Glomerular visceral epithelial cell (primary cell): ENCODE measurements around the gene NCKIPSD.
A peak's percentile ranks its signal among the peaks of the same experiment; 100 is the strongest.

Experiments used
- DNase-seq: peaks from one replicate; pipeline ENCODE4 v3.0.0-alpha.2; 2016; ENCODE audit errors: extremely low spot score

Gene NCKIPSD

GRCh38 chr3:48678566-48679380, 6.9 kb downstream of the NCKIPSD start:
- DNase-seq: no peak

DNA sequence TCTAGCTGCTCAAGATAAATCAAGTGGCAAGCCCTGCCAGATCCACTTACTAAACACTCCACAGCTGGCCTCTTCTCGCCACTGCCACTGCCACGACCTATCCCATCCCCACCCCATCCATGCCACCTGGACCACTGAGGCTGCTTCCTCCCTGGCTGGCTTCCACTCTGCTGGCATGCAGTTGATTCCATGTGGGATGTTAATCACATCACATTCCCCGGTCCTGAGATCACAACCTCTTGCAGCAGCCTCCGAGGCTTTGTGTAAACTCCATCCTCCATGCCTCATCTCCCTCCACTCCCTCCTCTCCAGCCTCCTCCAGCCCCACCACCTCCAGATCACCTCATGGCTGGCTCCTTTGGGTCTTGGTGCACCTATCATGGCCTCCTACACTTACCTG, 7.7 kb downstream of the NCKIPSD start:
- DNase-seq: no peak

DNA sequence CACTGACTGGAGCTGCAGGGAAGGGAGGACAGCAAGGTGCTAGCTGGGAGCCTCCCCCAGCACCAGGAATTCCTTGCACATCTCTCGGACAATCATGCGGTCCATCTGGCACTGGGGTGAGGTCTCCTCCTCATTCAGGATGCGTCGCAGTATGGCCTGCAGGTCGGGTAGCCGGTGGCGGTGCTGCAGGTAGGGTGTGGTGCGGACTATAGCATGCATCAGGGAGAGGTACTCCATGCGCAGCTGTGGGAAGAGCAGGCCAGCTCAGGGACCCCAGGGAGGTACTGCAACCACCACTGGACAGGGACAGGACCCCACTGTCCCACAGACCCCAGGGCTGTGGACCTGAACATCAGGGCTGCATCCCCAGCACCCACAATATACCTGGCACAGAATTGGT, 11.2 kb downstream of the NCKIPSD start:
- DNase-seq: no peak

- DNase-seq: no peak
Measured at GRCh38 chr3:48672522-48672921, 13.2 kb downstream of the NCKIPSD start.

GRCh38 chr3:48664929-48665328, 20.8 kb downstream of the NCKIPSD start:
- DNase-seq: no peak

GRCh38 chr3:48664313-48664644, 21.4 kb downstream of the NCKIPSD start:
- no peak for DNase-seq

DNA sequence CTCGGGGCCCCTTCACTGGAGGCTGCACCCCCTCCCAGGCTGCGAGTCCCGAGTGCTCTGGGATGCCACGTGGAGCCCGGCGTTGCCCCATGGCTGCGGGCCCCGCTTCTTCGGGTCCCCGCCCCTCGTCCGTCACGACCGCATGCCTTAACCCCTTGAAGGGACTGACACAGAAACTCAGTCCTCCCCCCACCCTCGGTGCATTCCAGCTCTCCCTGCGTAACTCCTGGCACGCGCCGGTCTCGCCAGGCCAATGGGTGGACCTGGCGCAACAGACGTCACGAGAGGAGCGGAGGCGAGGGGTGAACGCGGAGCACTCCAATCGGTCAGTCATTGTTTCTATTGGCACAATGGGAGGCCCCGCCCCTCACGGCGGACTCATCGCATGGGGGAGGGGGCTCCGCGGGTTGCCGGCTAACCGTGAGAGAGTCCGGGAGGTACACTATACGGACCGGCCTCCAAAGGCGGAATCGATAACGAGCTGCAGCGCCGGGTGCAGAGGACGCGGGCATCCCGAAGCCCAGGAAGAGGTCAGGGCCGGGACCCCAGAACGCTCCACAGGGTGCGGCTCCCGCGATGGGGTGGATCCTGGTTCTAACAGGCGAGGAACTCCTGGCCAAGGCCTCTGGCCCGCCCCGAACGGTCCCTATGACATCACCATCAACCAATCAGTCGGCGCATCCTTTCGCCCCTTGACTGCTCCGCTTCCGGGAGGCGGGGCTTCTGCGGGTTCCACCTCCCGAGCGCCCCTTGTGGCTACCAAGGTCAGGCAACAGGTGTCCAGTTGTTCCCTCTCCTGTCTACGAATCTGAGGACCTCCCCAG, 22.0 kb downstream of the NCKIPSD start:
- DNase-seq: peak; percentile 98

GRCh38 chr3:48662753-48663488, 22.8 kb downstream of the NCKIPSD start, which contains the start of gene CELSR3:
TSS of gene CELSR3 (minus strand) at chr3:48662886. CDS start at chr3:48662634, 252 bp downstream.
- peak; percentile 85 for DNase-seq

- no peak for DNase-seq
Measured at GRCh38 chr3:48662145-48662752, 23.5 kb downstream of the NCKIPSD start.

DNA sequence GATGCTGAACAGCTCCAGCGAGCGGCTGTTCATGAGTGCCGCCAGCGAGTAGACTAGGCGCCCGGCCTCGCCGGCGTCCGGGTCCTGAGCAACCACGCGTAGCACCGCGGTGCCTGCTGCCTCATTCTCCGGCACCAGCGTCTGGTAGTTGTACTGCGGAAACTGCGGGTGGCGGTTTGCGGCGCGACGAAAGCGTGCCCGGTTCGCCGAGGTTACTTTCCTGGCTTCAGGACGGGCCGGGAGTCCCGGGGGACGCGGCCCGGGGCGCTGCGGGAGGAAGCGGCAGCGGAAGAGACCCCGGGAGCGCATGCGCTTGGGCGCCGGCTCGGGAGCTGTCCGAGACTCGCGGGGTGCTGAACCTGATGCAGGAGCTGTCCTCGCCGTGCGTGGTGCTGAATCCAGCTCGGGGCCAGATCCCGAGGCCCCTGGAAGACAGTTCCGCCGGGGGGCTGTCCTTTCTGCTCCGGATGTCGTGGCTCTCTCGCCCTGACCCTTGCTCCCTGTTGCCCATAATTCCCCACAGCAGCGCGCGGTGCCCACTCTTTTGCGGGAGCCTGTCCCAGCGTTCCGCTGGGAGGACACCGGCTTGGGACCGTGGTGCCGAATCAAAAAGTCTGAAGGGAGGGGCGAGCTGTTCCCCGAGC, 24.1 kb downstream of the NCKIPSD start:
- peak; percentile 65 for DNase-seq

- DNase-seq: no peak
Measured at GRCh38 chr3:48660800-48661400, 24.8 kb downstream of the NCKIPSD start.

DNA sequence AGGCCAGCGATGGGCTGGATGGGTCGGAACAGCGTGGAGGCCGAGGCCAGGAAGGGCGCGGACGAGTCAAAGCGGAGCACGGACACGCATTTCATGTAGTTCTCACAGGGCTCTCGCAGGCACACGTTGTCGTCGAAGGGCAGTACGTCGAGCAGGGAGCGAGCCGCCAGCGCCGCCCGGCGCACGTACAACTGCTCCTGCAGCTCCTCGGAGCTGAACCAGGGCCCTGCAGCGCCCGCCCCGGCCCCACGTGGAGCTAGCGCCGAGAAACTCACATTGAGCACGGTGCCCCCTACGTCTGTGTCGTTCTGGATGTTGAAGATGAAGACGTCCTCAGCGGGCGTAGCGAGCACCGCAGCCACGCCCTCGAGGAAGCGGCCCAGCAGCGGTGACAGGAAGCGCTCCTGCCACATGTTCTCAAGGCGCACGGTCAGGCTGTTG, 28.9 kb downstream of the NCKIPSD start:
- no peak for DNase-seq

GRCh38 chr3:48656061-48656840, 29.5 kb downstream of the NCKIPSD start:
- DNase-seq: peak; percentile 62

- no peak for DNase-seq
Measured at GRCh38 chr3:48655606-48656005, 30.1 kb downstream of the NCKIPSD start.

- DNase-seq: no peak
Measured at GRCh38 chr3:48655063-48655462, 30.7 kb downstream of the NCKIPSD start.

- DNase-seq: peak; percentile 16
Measured at GRCh38 chr3:48652923-48653715, 32.6 kb downstream of the NCKIPSD start.

- DNase-seq: no peak
Measured at GRCh38 chr3:48651771-48652170, 33.9 kb downstream of the NCKIPSD start.

GRCh38 chr3:48650723-48651122, 35.0 kb downstream of the NCKIPSD start:
- no peak for DNase-seq

DNA sequence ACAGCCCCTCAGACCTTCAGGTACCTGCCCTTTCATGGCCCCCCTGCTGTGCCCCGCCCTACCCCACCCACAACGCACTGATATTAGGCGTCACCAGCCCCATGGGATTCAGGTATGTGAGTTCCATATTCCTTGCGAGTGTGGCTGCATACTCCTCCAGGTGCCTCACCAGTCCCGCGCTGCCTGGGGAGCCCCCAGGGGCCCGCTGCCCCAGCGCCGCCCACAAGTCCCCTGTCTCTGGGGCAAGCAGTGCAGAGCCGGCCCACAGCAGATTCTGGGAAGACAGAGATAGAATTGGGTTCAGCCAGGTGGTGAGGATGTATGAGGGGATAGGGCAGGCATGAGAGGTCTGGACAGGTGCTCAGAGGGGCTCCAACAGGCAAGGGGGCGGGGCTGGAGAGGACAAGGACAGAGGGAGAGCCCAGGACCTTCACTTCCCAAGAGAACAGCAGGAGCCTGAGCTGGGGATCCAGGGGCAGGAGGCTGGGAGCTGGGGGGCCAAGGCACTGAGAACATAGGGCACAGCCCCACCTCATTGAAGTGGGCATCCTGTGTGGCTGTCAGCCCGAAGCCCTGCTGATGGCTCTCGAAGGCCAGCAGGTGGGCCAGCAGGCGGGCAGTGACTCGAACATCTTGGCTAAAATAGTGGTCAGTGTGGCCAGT, 37.4 kb downstream of the NCKIPSD start:
- DNase-seq: no peak
